HG03378 (cell line): ENCODE data around the gene GNA12.
"Not testable (repeated sequence)": the region's sequence is repeated elsewhere in the genome, so short reads cannot be mapped to it uniquely, and the experiment has no call there.

Source experiments
- ATAC-seq: cut with Tn5 transposase; IDR thresholded peaks from one replicate; pipeline ENCODE4 v1.9.1; 2021; ENCODE audit warnings: mild to moderate bottlenecking, moderate library complexity; ENCODE audit not compliant: unreplicated experiment

The GNA12 gene

GRCh38 chr7:2864999-2865670 lies 21.0 kb upstream of the GNA12 start:
- no peak for ATAC-seq

- ATAC-seq = no peak
Observed at GRCh38 chr7:2864204-2864985, 20.3 kb upstream of the GNA12 start.

GRCh38 chr7:2863461-2864066 lies 19.5 kb upstream of the GNA12 start:
- ATAC-seq = peak; percentile 96

DNA sequence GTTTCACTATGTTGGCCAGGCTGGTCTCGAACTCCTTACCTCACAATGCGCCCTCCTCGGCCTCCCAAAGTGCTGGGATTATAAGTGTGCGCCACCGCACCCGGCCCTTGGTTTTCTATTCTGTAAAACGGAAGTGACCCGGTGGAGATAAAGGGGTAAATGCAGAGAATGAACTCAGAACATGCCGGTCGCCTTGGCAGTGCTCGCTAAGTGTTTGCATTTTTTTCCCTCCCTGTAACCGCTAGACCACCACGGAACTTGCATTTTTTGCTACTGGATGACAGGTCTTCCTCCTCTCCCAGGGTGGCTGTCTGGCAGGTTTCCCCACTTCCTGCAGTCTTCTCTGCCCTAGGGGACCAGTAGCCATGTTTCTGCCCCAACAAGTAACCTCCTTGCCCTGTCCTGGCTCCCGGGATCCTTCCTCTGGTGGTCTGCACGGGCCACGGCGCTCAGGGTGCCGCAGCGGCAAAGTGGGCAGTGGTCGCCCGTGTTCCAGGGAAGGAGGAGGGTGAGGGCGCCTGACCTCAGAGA lies 18.8 kb upstream of the GNA12 start:
- ATAC-seq = no peak

GRCh38 chr7:2861509-2861908 lies 17.4 kb upstream of the GNA12 start:
- ATAC-seq = no peak

GRCh38 chr7:2860627-2861133 lies 16.6 kb upstream of the GNA12 start:
- ATAC-seq = no peak

GRCh38 chr7:2859952-2860351 lies 15.8 kb upstream of the GNA12 start:
- no peak for ATAC-seq

DNA sequence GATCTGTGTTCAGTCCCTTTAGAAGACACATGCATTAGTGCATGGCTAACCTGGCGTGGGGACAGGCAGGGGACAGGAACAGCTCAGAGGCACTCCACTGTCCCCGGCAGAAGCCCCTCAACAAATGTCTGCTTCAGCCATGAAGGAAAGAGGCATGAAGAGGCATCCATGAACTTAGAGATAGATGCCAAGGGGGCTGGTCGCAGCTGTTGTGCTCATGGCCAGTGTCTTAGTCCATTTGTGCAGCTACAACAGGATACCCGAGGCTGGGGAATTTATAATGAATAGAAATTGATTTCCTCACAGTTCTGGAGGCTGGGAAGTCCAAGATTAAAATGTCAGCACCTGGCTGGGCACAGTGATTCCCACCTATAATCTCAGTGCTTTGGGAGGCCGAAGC lies 14.5 kb upstream of the GNA12 start:
- no peak for ATAC-seq

DNA sequence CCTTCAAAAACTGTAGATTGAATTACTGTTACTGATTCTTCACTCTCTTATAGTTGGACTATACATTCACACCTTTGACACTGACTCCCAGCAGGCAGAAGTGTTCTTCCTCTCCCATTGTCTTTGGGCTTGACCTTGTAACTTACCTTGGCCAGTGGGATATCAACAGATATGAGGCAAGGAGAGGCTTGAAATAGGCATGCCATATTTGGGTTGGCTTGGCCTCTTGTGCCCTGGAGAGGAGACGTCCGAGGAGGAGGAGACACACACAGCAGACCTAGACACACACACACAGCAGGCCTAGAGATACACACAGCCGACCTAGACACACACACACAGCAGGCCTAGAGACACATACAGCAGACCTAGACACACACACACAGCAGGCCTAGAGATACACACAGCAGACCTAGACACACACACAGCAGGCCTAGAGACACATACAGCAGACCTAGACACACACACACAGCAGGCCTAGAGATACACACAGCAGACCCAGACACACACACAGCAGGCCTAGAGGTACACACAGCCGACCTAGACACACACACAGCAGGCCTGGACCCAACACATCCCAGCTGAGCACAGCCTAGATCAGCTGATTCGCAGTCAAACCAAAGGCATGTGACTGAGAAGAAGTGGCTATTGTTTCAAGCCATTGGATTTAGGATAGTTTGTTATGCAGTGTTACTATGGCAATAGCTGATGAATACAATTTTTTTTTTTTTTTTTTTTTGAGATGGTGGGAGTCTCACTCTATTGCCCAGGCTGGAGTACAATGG lies 12.5 kb upstream of the GNA12 start:
- no peak for ATAC-seq

DNA sequence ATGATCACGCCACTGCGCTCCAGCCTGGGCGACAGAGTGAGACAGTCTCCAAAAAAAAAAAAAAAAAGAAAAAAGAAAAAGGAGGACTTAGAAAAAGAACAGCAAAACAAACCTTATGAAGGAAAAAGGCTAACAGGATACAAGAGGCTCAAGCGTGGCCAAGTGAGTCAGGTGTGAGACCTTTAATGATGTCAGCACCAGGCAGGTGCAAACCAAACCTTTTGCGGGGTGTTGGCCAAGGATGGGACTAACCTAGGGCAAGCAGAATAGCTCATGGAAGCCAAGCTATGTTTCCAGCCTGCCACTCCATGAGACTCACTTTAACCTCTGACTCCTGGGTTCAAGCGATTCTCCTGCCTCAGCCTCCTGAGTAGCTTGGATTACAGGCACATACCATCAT lies 11.3 kb upstream of the GNA12 start:
- no peak for ATAC-seq

- not testable (repeated sequence) for ATAC-seq
Observed at GRCh38 chr7:2853552-2853951, 9.4 kb upstream of the GNA12 start.

DNA sequence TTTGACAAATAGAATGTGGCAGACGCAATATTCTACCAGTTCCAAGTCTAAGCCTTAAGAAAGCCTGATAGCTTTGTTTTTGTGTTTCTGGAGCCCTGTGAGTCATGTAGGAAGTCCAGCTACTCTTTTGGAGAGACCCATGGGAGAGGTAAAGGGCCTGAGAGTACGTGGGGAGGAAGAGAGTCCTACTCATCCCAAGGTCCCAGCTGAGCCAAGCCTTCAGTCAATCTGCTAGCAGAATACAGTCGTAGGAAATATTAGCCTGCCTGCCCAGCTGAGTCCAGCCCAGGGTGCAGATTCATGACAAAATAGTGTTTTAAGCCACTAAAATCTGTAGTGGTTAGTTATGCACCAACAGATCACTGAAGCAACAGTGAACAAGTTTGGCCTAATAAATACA lies 9.0 kb upstream of the GNA12 start:
- no peak for ATAC-seq

DNA sequence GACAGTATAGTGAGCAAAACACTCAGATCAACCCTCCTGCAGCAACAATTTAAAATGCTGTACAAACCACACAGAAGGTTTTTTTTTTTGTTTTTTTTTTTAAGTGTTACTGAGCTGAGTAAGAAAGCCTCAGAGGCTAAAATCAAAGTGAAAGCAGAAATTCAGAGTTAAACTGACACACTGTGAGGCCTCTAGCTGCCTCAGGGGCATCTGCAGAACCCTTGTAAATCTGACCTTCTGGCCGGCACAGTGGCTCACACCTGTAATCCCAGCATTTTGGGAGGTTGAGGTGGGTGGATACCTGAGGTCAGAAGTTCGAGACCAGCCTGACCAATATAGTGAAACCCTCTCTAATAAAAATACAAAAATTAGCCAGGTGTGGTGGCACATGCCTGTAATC lies 7.4 kb upstream of the GNA12 start:
- peak; percentile 84 for ATAC-seq

GRCh38 chr7:2849941-2850766 lies 6.0 kb upstream of the GNA12 start:
- no peak for ATAC-seq

DNA sequence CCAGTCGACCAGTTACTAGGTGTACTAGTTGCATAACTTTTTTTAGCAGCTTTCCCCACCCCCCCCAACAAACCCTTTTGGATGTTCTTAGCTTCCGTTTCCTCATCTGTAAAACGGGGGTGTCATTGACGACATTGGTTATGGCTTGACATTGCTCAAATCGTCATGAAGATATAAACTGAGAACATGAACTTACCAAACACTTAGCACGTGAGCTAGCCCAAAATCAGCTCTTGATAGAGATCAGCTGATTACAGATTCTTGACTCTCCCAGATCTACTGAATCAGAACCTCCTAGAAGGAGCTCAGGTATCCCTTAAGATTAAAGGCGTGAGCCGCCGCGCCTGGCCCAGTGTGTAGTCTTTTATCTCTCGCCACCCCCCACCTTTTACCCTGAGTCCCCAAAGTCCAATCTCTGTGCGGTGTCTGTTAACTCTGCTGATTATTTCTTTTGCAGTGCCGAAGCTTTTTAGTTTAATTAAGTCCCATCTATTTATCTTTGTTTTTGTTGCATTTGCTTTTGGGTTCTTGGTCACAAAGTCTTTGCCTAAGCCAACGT lies 1.0 kb upstream of the GNA12 start:
- ATAC-seq = no peak

DNA sequence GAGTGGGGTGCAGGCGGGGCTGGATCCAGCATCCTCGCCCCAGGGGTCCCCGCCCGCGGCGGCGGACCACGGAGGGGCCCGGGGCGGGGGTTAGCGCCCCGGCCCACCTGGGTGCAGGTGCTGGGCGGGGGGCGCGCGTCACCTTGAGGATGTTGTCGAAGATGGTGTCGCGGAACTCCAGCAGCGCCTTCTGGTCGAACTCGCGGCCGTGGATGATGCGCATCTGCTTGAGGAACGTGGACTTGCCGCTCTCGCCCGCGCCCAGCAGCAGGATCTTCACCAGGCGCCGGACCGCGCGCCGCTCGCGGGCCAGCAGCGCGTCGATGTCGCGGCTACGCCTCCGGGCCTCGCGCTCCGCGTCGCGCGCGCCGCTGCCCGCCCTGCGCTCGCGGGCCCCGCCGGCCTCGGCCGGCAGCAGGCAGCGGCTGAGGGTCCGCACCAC lies 376 bp downstream of the GNA12 start:
- ATAC-seq = peak; percentile 1

DNA sequence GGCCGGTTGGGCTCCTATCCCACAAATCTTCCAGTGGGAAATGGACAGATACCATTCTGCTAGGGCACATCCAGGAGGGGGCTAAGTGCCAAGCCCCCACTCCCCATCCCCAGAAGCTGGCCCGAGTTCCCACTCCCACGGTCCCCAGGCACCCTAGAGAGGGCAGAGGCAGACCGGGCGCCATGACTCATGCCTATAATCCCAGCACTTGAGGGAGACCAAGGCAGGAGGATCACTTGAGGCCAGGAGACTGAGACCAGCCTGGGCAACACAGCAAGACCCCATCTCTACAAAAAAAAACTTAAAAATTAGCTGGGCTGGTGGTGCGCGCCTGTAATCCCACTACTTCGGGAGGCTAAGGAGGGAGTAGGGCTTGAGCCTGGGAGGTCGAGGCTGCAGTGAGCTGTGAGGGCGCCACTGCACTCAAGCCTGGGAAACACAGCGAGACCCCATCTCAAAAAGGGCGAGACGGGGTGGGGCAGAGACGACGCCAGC lies 870 bp downstream of the GNA12 start:
- no peak for ATAC-seq

GRCh38 chr7:2841907-2842306 lies 2.2 kb downstream of the GNA12 start:
- ATAC-seq = no peak

DNA sequence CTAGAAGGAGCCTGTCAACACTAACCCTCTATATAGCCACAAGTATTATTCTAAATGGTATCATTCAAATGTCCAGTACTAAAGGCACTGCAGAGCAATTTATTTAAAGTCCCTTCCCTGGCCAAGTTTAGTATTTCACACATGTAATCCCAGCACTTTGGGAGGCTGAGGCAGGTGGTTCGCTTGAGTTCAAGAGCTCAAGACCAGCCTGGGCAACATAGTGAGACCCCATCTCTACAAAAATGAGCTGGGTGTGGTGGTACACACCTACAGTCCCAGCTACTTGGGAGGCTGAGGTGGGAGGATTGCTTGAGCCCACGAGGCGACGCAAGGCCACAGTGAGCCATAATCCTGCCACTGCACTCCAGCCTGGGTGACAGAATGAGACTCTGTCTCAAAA lies 3.6 kb downstream of the GNA12 start:
- ATAC-seq = no peak
